IMR-90 (cell line): Measurements from ENCODE around the gene SPACA6. TPM values are rescaled to one million over a fixed set of nuclear protein-coding genes. Genes with fewer than 3 reads are reported as not detected.

ENCODE experiments used
- ATAC-seq: fragments of 200-7000 bp; cut with Tn5 transposase; 2 replicates; pipeline ENCODE4 v1.9.1; 2020; ENCODE audit warnings: low read depth, mild to moderate bottlenecking, moderate library complexity
- BruUV-seq: library from RNA; stranded (reverse); fragments of 400-500 nt; replicated peaks from 2 replicates; lab custom pipeline; 2021; lab: Mats Ljungman, UMichigan
- CTCF ChIA-PET: fragments of 300-600 bp; formaldehyde crosslinking; extraction: SDS; loops from one replicate; lab custom pipeline; 2021; ENCODE audit warnings: antibody characterized with exemption; lab: Yijun Ruan, JAX
- POLR2A ChIA-PET: fragments of 300-600 bp; sonication (Branson Sonifier 250); formaldehyde crosslinking; loops from one replicate; lab custom pipeline; 2022; ENCODE audit warnings: antibody characterized with exemption; ENCODE audit not compliant: unreplicated experiment; lab: Charles Lee
- DNase-seq: peaks from one replicate; pipeline ENCODE4 v3.0.0; 2013
- H2AFZ ChIP-seq: replicated peaks from 2 replicates; pipeline ENCODE3; 2013; ENCODE audit warnings: low read length, mild to moderate bottlenecking; ENCODE audit not compliant: poor library complexity
- H2AK5ac ChIP-seq: 2 replicates; pipeline ENCODE4 v1.6.1; 2013; ENCODE audit warnings: low read depth, low read length, inconsistent platforms
- H2AK9ac ChIP-seq: replicated peaks from 2 replicates; pipeline ENCODE3; 2013; ENCODE audit warnings: mild to moderate bottlenecking, low read depth, low read length, moderate library complexity; ENCODE audit not compliant: poor library complexity
- H2BK120ac ChIP-seq: 2 replicates; pipeline ENCODE4 v1.6.1; 2013; ENCODE audit warnings: low read depth, low read length, inconsistent platforms
- H2BK15ac ChIP-seq: 3 replicates; pipeline ENCODE4 v1.6.1; 2013; ENCODE audit warnings: low read depth, low read length, inconsistent platforms
- H2BK20ac ChIP-seq: 2 replicates; pipeline ENCODE4 v1.6.1; 2013; ENCODE audit warnings: low read depth, mild to moderate bottlenecking, inconsistent platforms, low read length, moderate library complexity
- H2BK5ac ChIP-seq: 2 replicates; pipeline ENCODE4 v1.6.1; 2013; ENCODE audit warnings: mild to moderate bottlenecking, low read depth, low read length, inconsistent platforms; ENCODE audit not compliant: poor library complexity, severe bottlenecking
- H3K14ac ChIP-seq: replicated peaks from 2 replicates; pipeline ENCODE4 v1.6.1; 2013; ENCODE audit warnings: low read depth, low read length, inconsistent platforms
- H3K18ac ChIP-seq: 2 replicates; pipeline ENCODE4 v1.6.1; 2013; ENCODE audit warnings: low read depth, low read length, control low read depth
- H3K23ac ChIP-seq: 2 replicates; pipeline ENCODE4 v1.6.1; 2013; ENCODE audit warnings: low read depth, low read length, inconsistent platforms
- H3K27ac ChIP-seq: 2 replicates; pipeline ENCODE4 v1.5.1; 2013; ENCODE audit warnings: mild to moderate bottlenecking, control low read depth, low read length; ENCODE audit not compliant: insufficient read depth
- H3K27me3 ChIP-seq: 2 replicates; pipeline ENCODE4 v1.6.1; 2013; ENCODE audit warnings: low read length; ENCODE audit not compliant: control insufficient read depth, insufficient read depth
- H3K36me3 ChIP-seq: 2 replicates; pipeline ENCODE4 v1.6.1; 2013; ENCODE audit warnings: low read length, mixed read lengths; ENCODE audit not compliant: control insufficient read depth, insufficient read depth
- H3K4ac ChIP-seq: 2 replicates; pipeline ENCODE4 v1.6.1; 2013; ENCODE audit warnings: low read depth, low read length, inconsistent platforms
- H3K4me1 ChIP-seq: 2 replicates; pipeline ENCODE4 v1.6.1; 2013; ENCODE audit warnings: low read length, mixed read lengths; ENCODE audit not compliant: control insufficient read depth, insufficient read depth
- H3K4me2 ChIP-seq: 2 replicates; pipeline ENCODE4 v1.6.1; 2013; ENCODE audit warnings: low read depth, mild to moderate bottlenecking, control low read depth, low read length, moderate library complexity
- H3K4me3 ChIP-seq: 2 replicates; pipeline ENCODE4 v1.5.1; 2013; ENCODE audit warnings: low read depth, mild to moderate bottlenecking, control low read depth, low read length, moderate library complexity; ENCODE audit not compliant: insufficient read depth
- H3K56ac ChIP-seq: 2 replicates; pipeline ENCODE4 v1.6.1; 2013; ENCODE audit warnings: low read length, inconsistent platforms; ENCODE audit not compliant: insufficient read depth; ENCODE audit errors: extremely low read depth
- H3K79me1 ChIP-seq, 2 experiments: 2 replicates each; pipeline ENCODE4 v1.6.1; 2013; ENCODE audit warnings: low read length in 2 of 2, inconsistent platforms in 1 of 2, low read depth in 1 of 2
- H3K9ac ChIP-seq: 2 replicates; pipeline ENCODE4 v1.6.1; 2013; ENCODE audit warnings: low read depth, low read length, control low read depth
- H3K9me1 ChIP-seq: 2 replicates; pipeline ENCODE4 v1.6.1; 2013; ENCODE audit warnings: low read length, inconsistent platforms; ENCODE audit not compliant: insufficient read depth
- H3K9me3 ChIP-seq: 2 replicates; pipeline ENCODE4 v1.6.1; 2013; ENCODE audit warnings: low read length; ENCODE audit not compliant: control insufficient read depth, insufficient read depth
- H4K20me1 ChIP-seq: 2 replicates; pipeline ENCODE4 v1.6.1; 2013; ENCODE audit warnings: low read length, inconsistent platforms; ENCODE audit not compliant: insufficient read depth
- H4K5ac ChIP-seq: 2 replicates; pipeline ENCODE4 v1.6.1; 2013; ENCODE audit warnings: mild to moderate bottlenecking, low read depth, low read length, control low read depth
- H4K8ac ChIP-seq, 2 experiments: 2 replicates each; pipeline ENCODE4 v1.6.1; 2013; ENCODE audit warnings: low read depth in 2 of 2, low read length in 2 of 2, control low read depth in 1 of 2, inconsistent platforms in 1 of 2
- H4K91ac ChIP-seq: 2 replicates; pipeline ENCODE4 v1.6.1; 2013; ENCODE audit warnings: low read depth, low read length, inconsistent platforms; ENCODE audit not compliant: insufficient read depth
- WGBS, 2 experiments: methylation state at CpG; one replicate each; pipeline versions ENCODE4 v1.1.5 to v1.1.7; 2013; ENCODE audit warnings: missing lambda C conversion rate in 2 of 2; ENCODE audit not compliant: insufficient read length in 1 of 2; ENCODE audit errors: extremely low coverage in 2 of 2; 5-methylcytosine and 5-hydroxymethylcytosine counted together
- dilution Hi-C: fragments of 300-500 bp; cut with HindIII; formaldehyde crosslinking; loops from one replicate; pipeline ENCODE4 v1.14.3; 2018; ENCODE audit warnings: low sequenced_read_pairs; ENCODE audit not compliant: unreplicated experiment
- in situ Hi-C: fragments of 300-500 bp; cut with MboI; formaldehyde crosslinking; loops from 3 replicates; pipeline ENCODE4 v1.14.3; 2019; ENCODE audit warnings: low sequenced_read_pairs, inconsistent platforms, mixed read lengths
- intact Hi-C: fragments of 100-400 bp; cut with micrococcal nuclease; formaldehyde crosslinking; loops from 2 replicates; pipeline ENCODE4 v1.10.0; 2022
- polyA plus RNA-seq, 3 experiments: library from polyadenylated mRNA; depleted of rRNA; stranded (reverse); fragments of >200 nt; gene quantifications; 2 replicates each; pipeline ENCODE4 v1.2.3, GENCODE V29; 2012; ENCODE audit warnings: low replicate concordance in 1 of 3
- total RNA-seq: library from RNA; depleted of rRNA; stranded (reverse); fragments of >200 nt; gene quantifications from 2 replicates; pipeline ENCODE4 v1.2.3, GENCODE V29; 2012
- TF ChIP-seq, protein P1 (sequence below): fragments of 150-350 bp; IDR thresholded peaks from 2 replicates; pipeline ENCODE4 v1.6.1; 2017; ENCODE audit warnings: mild to moderate bottlenecking, antibody characterized with exemption, low read length, low read depth

SPACA6 gene
- total and polyA plus RNA-seq, 2 of the 4 experiments (the other 2 are of a cell fraction): 1.3 to 13.6 TPM

DNA sequence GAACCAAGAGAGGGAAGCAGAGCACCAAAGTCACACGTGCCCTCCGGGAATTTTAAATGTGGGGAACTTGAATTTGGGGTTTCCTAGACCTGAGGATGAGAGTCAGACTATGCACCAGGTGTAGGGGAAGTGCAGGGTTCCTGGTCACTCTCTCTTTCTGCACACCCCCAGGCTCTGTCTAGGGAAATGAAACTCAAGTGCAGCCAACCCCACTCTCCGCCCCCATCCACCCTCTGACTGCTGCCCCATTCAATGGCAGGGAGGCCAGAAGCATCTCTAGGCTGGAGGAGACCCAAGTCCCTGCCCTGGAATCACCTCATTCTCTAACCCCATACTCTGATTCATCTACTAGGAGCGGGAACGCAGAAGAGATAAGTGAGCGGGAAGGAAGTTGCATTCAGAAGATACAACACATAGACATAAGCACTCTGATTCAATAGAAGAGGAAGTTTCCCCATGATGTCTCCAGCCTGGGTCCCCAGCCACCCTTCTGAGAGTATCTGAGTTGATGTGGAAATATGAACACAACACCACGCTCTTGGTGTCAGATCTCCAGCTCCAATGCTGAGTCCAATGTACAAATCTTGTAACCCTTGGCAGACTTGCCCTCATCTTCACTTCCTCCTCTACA is 41.8 kb upstream of the SPACA6 start:
- Histone ChIP-seq H4K8ac (no peak overlapping the region), H3K56ac (no peak overlapping the region), H2BK120ac (no peak overlapping the region), H2BK15ac (no peak overlapping the region), H4K5ac (no peak overlapping the region), H3K27me3 (no peaks in the 10 kb centered on the region), H3K4ac (no peak overlapping the region), H4K20me1 (no peaks in the 10 kb centered on the region), H3K36me3 (no peaks in the 10 kb centered on the region), H2AK9ac (no peak overlapping the region), H2BK5ac (no peak overlapping the region), H2BK20ac (no peak overlapping the region), H2AK5ac (no peak overlapping the region), H3K14ac (no peak overlapping the region), H3K4me1 (no peaks in the 10 kb centered on the region), H3K9me3 (no peaks in the 10 kb centered on the region), H3K18ac (no peak overlapping the region), H3K9me1 (no peaks in the 10 kb centered on the region), H3K4me2 (no peak overlapping the region), H3K9ac (no peak overlapping the region), H3K23ac (no peak overlapping the region), H3K4me3 (no peak overlapping the region), H3K27ac (no peak overlapping the region), H3K79me1 (no peaks in the 10 kb centered on the region), H4K91ac (no peak overlapping the region), H2AFZ (no peak overlapping the region)
- DNase-seq (no peak), ATAC-seq (no peak)
- TF ChIP-seq, protein P1, sequence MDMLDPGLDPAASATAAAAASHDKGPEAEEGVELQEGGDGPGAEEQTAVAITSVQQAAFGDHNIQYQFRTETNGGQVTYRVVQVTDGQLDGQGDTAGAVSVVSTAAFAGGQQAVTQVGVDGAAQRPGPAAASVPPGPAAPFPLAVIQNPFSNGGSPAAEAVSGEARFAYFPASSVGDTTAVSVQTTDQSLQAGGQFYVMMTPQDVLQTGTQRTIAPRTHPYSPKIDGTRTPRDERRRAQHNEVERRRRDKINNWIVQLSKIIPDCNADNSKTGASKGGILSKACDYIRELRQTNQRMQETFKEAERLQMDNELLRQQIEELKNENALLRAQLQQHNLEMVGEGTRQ: no peak
- dilution Hi-C loops: no loop called here
- no CpG with 5 or more reads among the region's 7 CpGs for WGBS, 2 experiments
- ChIA-PET POLR2A (no interaction called here), CTCF (interaction anchor here (1.0 kb wide), 1 partner anchor 493 kb away, joined by 3 read pairs; no protein-coding TSS in a partner anchor)
- in situ Hi-C loops: no loop called here
- BruUV-seq: no TSS peak
- intact Hi-C loops: no loop called here
